GM18907 (cell line): ENCODE results near the gene ATP8A2.
"Not testable (repeated sequence)": the region's sequence is repeated elsewhere in the genome, so short reads cannot be mapped to it uniquely, and the experiment has no call there.

Experiments
- ATAC-seq: cut with Tn5 transposase; IDR thresholded peaks from one replicate; pipeline ENCODE4 v1.9.1; 2021; ENCODE audit warnings: mild to moderate bottlenecking, moderate library complexity; ENCODE audit not compliant: unreplicated experiment

Gene ATP8A2

GRCh38 chr13:25538276-25538675 lies 166.5 kb downstream of the ATP8A2 start:
- no peak for ATAC-seq

GRCh38 chr13:25541434-25542123 lies 169.8 kb downstream of the ATP8A2 start:
- peak; percentile 85 for ATAC-seq

- not testable (repeated sequence) for ATAC-seq
Measured at GRCh38 chr13:25548991-25549390, 177.2 kb downstream of the ATP8A2 start.

GRCh38 chr13:25561812-25562211 lies 190.0 kb downstream of the ATP8A2 start:
- ATAC-seq = no peak

GRCh38 chr13:25570185-25570584 lies 198.4 kb downstream of the ATP8A2 start:
- ATAC-seq = no peak

- ATAC-seq = no peak
Measured at GRCh38 chr13:25571237-25571636, 199.5 kb downstream of the ATP8A2 start.

GRCh38 chr13:25572171-25572570 lies 200.4 kb downstream of the ATP8A2 start:
- not testable (repeated sequence) for ATAC-seq

- peak; percentile 74 for ATAC-seq
Measured at GRCh38 chr13:25574437-25575411, 202.9 kb downstream of the ATP8A2 start.

GRCh38 chr13:25575562-25575961 lies 203.8 kb downstream of the ATP8A2 start:
- no peak for ATAC-seq

GRCh38 chr13:25578526-25578925 lies 206.8 kb downstream of the ATP8A2 start:
- no peak for ATAC-seq

- ATAC-seq = no peak
Measured at GRCh38 chr13:25579221-25579620, 207.4 kb downstream of the ATP8A2 start.

GRCh38 chr13:25581351-25581750 lies 209.6 kb downstream of the ATP8A2 start:
- ATAC-seq = no peak

- ATAC-seq = no peak
Measured at GRCh38 chr13:25584087-25584486, 212.3 kb downstream of the ATP8A2 start.

GRCh38 chr13:25585000-25585399 lies 213.2 kb downstream of the ATP8A2 start:
- ATAC-seq = no peak

GRCh38 chr13:25587326-25587980 lies 215.7 kb downstream of the ATP8A2 start:
- ATAC-seq = no peak

- no peak for ATAC-seq
Measured at GRCh38 chr13:25588336-25589060, 216.7 kb downstream of the ATP8A2 start.

- no peak for ATAC-seq
Measured at GRCh38 chr13:25598421-25598820, 226.6 kb downstream of the ATP8A2 start.

GRCh38 chr13:25602176-25602575 lies 230.4 kb downstream of the ATP8A2 start:
- no peak for ATAC-seq

- ATAC-seq = no peak
Measured at GRCh38 chr13:25604106-25604505, 232.3 kb downstream of the ATP8A2 start.

- no peak for ATAC-seq
Measured at GRCh38 chr13:25607096-25607495, 235.3 kb downstream of the ATP8A2 start.

- no peak for ATAC-seq
Measured at GRCh38 chr13:25608181-25608580, 236.4 kb downstream of the ATP8A2 start.
